Activated naive CD4-positive, alpha-beta T cell treated with anti-CD3 and anti-CD28 coated beads for 36 hours (primary cell): ENCODE data around the gene WDR35. TPM values are rescaled to one million over a fixed set of nuclear protein-coding genes. Genes with fewer than 3 reads are reported as not detected.

Experiments used
- CTCF ChIA-PET: fragments of 350-600 bp; sonication (Branson Sonifier 250); formaldehyde crosslinking; loops from one replicate; lab custom pipeline; 2021; ENCODE audit warnings: antibody characterized with exemption; lab: Charles Lee
- DNase-seq: peaks from one replicate; pipeline ENCODE4 v3.0.0-alpha.2; 2020
- H3K27ac Mint-ChIP-seq: one replicate; pipeline ENCODE4 v1.8.0; 2021; ENCODE audit warnings: mild to moderate bottlenecking, mixed read lengths
- H3K27me3 Mint-ChIP-seq: one replicate; pipeline ENCODE4 v1.8.0; 2021; ENCODE audit warnings: low read depth, mixed read lengths
- H3K36me3 Mint-ChIP-seq: one replicate; pipeline ENCODE4 v1.8.0; 2021; ENCODE audit warnings: low read depth, mixed read lengths
- H3K4me1 Mint-ChIP-seq: one replicate; pipeline ENCODE4 v1.8.0; 2021; ENCODE audit warnings: low read depth, mixed read lengths
- H3K4me3 Mint-ChIP-seq: one replicate; pipeline ENCODE4 v1.8.0; 2021; ENCODE audit warnings: mild to moderate bottlenecking, moderate library complexity, mixed read lengths
- H3K9me3 Mint-ChIP-seq: one replicate; pipeline ENCODE4 v1.8.0; 2021; ENCODE audit warnings: mixed read lengths
- intact Hi-C: fragments of 100-400 bp; cut with micrococcal nuclease; formaldehyde crosslinking; loops from one replicate; pipeline ENCODE4 v1.15.1; 2023
- total RNA-seq, 2 experiments: library from RNA; stranded (reverse); gene quantifications; one replicate each; pipeline ENCODE4 v1.2.3, GENCODE V29; 2021

Gene WDR35
- 1 to 10 TPM; 4.3 to 4.4 TPM for total RNA-seq

DNA sequence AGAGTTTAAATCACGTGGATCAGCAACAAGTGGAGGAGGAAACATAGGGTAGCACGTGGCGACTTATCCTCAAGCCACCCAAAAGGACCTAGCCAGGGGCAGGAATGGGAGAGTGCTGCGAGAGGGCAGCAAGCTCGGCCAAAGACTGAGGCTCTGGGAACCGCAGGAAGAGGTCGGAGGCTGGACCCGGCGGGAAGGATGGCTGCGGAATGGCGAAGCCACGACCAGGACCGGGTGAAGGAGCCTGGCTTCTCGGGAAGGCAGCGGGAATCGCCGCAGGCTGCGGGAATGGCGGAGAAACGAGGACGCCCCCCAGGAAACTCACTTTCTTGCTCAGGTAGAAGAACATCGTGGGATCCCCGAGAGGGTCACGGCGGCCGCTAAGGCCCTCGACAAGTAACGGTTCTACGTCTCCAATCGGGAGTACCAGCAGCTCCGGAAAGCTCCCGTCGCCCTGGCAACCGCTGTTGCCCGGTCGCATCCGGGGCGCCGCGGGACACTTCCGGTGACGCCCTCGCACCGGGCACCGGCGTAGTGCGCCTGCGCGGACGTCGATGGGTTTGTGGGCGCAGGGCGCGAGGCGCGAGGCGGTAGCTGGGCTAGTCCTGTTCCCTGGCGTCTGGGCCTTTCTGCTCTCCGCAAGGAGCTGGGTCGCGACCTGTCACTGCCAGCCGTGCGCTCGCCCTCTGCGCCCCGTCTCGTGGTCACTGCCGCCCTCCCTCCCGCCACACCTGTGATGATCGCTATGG, at the start of gene WDR35:
Gene WDR35 (minus strand): TSS at position 439 of the 749 bp plus-strand sequence. CDS start 90 bp downstream, at position 349.
- H3K4me1 Mint-ChIP-seq: peaks cover 28% of the 10 kb centered on the region
- H3K27me3 Mint-ChIP-seq: peaks cover 13% of the 10 kb centered on the region
- peak; percentile 91 for DNase-seq
- H3K4me3 Mint-ChIP-seq: peak within 1 kb of the TSS; percentile 87
- H3K27ac Mint-ChIP-seq: peak within 1 kb of the TSS; percentile 54
- intact Hi-C loops: loop anchor here (1.0 to 5.0 kb wide), 5 partner anchors 61 to 1430 kb away; partner anchors contain the start of genes LAPTM4A, PUM2, RDH14 and TTC32
- CTCF ChIA-PET: interaction anchor here (0.6 to 2.2 kb wide), 3 partner anchors 25 to 435 kb away, joined by 4 to 10 read pairs (median 4); no protein-coding TSS in a partner anchor
- H3K36me3 Mint-ChIP-seq: peaks cover 13% of the 10 kb centered on the region
- no peaks in the 10 kb centered on the region for H3K9me3 Mint-ChIP-seq

DNA sequence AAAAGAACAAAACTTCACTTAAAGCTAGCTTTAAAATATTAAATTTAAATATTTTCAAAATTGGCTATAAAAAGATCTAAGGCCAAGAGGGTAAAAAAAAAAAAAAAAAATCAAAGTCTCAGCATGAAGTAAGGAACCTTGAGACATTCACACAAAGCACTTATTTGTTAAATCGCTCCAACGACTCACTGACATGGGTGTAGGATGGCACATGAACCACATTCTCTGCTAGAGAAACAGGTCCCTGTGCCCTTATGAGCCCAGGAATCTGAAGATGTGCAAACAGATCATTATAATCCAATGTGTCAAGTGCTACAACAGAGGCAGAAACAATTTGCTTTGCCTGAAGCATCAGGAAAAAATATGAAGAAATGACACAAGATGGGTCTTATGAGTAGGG, 47.8 kb upstream of the WDR35 start:
- no peak overlapping the region for H3K27ac Mint-ChIP-seq
- H3K9me3 Mint-ChIP-seq: no peaks in the 10 kb centered on the region
- CTCF ChIA-PET: no interaction called here
- H3K4me3 Mint-ChIP-seq: no peak overlapping the region
- intact Hi-C loops: no loop called here
- H3K27me3 Mint-ChIP-seq: no peaks in the 10 kb centered on the region
- peaks cover 47% of the 10 kb centered on the region for H3K36me3 Mint-ChIP-seq
- no peak for DNase-seq
- H3K4me1 Mint-ChIP-seq: peaks cover 4% of the 10 kb centered on the region

DNA sequence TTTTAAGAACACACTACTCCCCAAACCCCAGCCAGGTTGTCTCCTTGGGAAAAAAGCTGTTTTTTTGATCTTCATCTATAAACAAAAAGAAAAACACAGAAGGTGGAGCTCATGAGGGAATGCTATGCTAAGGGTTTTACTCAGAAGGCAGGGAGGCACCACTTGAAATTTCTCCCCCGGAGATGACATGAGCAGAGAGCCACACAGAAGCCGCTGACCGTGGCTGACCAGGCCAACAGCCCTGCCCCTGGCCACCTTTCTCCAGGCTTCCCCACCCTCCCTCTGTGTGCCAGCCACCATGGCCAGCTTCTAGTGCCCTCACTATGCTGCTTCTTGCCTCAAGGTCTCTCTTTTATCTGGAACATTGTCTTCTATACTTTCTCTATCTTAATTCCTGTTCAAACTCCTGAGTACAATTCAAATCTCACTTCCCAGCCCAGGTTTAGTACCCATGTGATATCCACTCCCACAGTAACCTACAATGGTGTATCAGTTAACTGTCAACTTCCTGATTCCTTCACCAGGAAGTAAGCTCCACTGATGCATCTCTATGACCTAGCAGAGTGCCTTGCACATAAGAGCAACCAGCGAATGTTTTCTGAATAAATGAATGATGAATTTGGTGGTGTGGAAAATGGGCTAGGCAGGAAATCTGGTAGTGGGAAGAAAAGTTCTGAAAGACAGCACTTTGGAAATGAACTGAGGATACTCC, 46.2 kb upstream of the WDR35 start:
- Mint-ChIP-seq H3K27me3 (no peaks in the 10 kb centered on the region), H3K4me1 (no peaks in the 10 kb centered on the region), H3K36me3 (peaks cover 57% of the 10 kb centered on the region), H3K4me3 (no peak overlapping the region), H3K27ac (no peak overlapping the region), H3K9me3 (no peaks in the 10 kb centered on the region)
- DNase-seq: no peak
- CTCF ChIA-PET: interaction anchor here (0.6 to 3.2 kb wide), 2 partner anchors 21 to 33 kb away, joined by 3 to 12 read pairs; no protein-coding TSS in a partner anchor
- intact Hi-C loops: no loop called here

DNA sequence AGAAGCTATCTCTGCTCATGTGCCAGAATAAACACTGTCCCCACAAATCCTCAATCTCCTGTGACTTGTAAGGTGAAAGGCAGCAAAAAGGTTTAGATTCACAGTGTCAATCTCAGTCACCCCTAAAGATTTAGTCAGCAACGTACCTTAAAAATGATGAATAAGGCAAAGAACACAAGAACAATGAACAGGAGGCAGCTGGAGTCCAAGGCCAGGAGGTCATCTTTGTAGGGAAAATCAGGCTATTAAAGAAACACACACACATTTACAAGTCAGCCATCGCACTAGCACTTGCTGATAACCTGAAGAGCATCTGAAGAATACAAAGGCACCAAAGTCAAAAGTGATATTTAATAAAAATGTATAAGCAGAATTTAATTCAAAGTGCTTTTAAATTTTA, 44.9 kb upstream of the WDR35 start:
- Mint-ChIP-seq H3K27me3 (no peaks in the 10 kb centered on the region), H3K4me3 (no peak overlapping the region), H3K9me3 (peaks cover 6% of the 10 kb centered on the region), H3K27ac (no peak overlapping the region), H3K36me3 (peaks cover 67% of the 10 kb centered on the region), H3K4me1 (no peaks in the 10 kb centered on the region)
- intact Hi-C loops: no loop called here
- CTCF ChIA-PET: interaction anchor here (1.0 to 3.2 kb wide), 4 partner anchors 20 to 71 kb away, joined by 3 to 12 read pairs (median 4); no protein-coding TSS in a partner anchor
- no peak for DNase-seq

DNA sequence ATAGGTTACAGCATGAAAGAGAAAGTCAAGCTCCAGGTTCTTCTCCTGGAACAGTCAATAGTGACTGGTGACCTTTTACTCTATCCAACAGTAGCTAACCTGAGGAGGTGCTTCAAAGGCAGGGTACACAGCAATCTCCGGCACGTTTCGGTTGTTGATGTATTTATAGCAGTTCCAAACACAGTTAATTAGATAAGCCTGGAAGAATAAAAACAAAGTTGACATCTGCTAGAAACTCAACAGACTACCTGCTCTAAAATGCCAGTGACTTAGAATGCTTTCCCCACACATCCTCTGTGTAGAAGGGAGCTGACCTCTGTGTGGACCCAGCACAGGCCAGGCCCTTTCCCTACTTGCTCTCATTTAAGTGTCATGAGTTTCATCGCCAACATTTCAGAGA, 44.3 kb upstream of the WDR35 start:
- H3K4me1 Mint-ChIP-seq: no peaks in the 10 kb centered on the region
- H3K4me3 Mint-ChIP-seq: no peak overlapping the region
- intact Hi-C loops: no loop called here
- no peaks in the 10 kb centered on the region for H3K27me3 Mint-ChIP-seq
- DNase-seq: no peak
- CTCF ChIA-PET: interaction anchor here (1.0 to 3.2 kb wide), 4 partner anchors 19 to 72 kb away, joined by 3 to 12 read pairs (median 4); no protein-coding TSS in a partner anchor
- H3K9me3 Mint-ChIP-seq: peaks cover 7% of the 10 kb centered on the region
- peaks cover 73% of the 10 kb centered on the region for H3K36me3 Mint-ChIP-seq
- no peak overlapping the region for H3K27ac Mint-ChIP-seq

DNA sequence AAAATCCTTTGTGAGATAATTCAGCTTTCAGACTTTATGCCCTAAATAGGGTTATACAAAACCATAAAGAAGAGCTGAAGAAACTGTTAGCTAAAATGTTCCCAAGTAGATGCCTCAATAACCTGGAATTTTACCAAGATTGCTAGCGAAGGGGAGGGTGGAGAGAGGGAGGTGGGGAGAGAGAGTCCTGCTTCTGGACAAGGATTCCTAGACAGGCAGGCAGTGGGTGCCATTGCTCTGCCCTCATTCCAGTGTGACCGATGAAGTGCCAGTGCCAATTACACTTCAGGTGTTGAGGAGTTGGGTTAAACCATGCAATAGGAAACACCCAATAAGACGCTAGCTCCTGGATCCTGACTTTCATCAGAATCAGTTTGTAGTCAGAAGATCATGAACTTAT, 43.4 kb upstream of the WDR35 start:
- Mint-ChIP-seq H3K36me3 (peaks cover 79% of the 10 kb centered on the region), H3K4me1 (no peaks in the 10 kb centered on the region), H3K4me3 (no peak overlapping the region), H3K27ac (no peak overlapping the region), H3K9me3 (peaks cover 12% of the 10 kb centered on the region), H3K27me3 (no peaks in the 10 kb centered on the region)
- CTCF ChIA-PET: interaction anchor here (3.2 kb wide), 1 partner anchor 19 kb away, joined by 12 read pairs; no protein-coding TSS in a partner anchor
- intact Hi-C loops: no loop called here
- DNase-seq: no peak

DNA sequence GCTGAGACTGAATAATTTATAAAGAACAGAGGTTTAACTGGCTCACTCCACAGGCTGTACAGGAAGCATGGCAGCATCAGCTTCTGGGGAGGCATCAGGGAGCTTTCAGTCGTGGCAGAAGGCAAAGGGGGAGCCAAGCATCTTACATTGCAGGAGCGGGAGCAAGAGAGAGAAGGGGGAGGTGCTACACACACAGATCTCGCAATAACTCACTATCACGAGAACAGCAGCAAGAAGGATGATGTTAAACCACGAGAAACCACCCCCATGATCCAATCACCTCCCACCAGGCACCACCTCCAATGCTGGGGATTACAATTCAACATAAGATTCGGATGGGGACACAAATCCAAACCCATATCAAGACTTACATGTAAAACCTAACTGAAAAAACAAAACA, 40.3 kb upstream of the WDR35 start:
- no peak for DNase-seq
- Mint-ChIP-seq H3K27ac (no peak overlapping the region), H3K4me3 (no peak overlapping the region), H3K4me1 (no peaks in the 10 kb centered on the region), H3K36me3 (peaks cover 60% of the 10 kb centered on the region), H3K27me3 (no peaks in the 10 kb centered on the region), H3K9me3 (peaks cover 13% of the 10 kb centered on the region)
- CTCF ChIA-PET: no interaction called here
- intact Hi-C loops: no loop called here

DNA sequence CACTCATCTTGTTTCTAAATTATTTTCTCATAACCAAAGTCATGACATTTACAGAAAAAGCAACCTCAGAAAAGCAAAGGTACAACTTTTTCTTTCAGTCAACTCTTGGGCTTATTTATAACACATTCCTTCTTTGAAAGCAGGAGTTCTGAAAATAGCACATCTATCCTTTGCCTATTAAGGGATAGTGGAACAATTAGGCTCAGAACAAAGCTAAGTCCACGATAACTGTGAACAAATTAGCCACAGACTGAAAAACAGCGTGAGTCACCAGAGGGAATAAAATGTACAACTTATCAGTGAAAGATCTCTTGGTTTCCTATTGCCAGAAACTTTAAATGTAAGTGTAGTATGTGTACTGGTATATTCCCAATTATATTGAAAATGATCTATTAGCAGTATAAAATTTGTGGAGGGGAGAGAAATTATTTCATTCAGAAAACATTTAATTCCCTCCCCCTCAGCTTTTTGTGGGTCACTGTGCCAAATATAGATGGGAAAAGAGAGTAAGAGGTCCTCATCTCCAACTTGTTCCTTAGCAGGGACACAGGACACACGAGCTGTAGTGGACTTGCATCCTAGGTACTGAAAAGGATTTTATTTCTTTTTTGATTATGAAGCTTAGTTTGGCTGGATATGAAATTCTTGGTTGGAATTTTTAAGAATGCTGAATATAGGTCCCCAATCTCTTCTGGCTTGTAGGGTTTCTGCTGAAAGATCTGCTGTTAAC, 38.0 kb upstream of the WDR35 start:
- H3K9me3 Mint-ChIP-seq: peaks cover 13% of the 10 kb centered on the region

DNA sequence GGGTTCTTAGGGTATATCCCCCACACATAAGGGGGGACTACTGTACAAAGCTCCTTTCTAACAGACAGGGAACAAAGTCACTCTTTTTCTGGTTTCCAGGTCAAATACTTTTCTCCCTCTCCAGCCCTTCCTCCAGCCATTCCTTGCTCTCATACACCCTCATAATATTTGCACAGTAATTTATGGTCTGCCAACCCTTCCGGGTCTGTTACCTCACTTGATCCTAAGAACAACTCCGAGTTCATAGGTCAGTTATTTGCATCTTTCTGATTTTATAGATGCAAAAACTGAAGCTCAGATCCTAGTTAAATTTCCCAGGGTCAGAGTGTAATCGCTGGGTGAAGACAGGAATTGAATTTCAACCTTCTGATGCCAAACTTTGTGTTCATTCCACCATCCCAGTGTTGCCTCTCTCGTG, 37.4 kb upstream of the WDR35 start:
- no peaks in the 10 kb centered on the region for H3K4me1 Mint-ChIP-seq
- H3K27ac Mint-ChIP-seq: no peak overlapping the region

More for the DNA sequence above, 38.0 kb upstream of the WDR35 start:
- CTCF ChIA-PET: interaction anchor here (1.1 to 1.5 kb wide), 2 partner anchors 12 to 14 kb away, joined by 5 to 6 read pairs; no protein-coding TSS in a partner anchor
- peaks cover 45% of the 10 kb centered on the region for H3K36me3 Mint-ChIP-seq
- no peak for DNase-seq
- H3K27ac Mint-ChIP-seq: no peak overlapping the region
- no peaks in the 10 kb centered on the region for H3K27me3 Mint-ChIP-seq
- H3K4me1 Mint-ChIP-seq: no peaks in the 10 kb centered on the region
- H3K4me3 Mint-ChIP-seq: no peak overlapping the region
- intact Hi-C loops: no loop called here

DNA sequence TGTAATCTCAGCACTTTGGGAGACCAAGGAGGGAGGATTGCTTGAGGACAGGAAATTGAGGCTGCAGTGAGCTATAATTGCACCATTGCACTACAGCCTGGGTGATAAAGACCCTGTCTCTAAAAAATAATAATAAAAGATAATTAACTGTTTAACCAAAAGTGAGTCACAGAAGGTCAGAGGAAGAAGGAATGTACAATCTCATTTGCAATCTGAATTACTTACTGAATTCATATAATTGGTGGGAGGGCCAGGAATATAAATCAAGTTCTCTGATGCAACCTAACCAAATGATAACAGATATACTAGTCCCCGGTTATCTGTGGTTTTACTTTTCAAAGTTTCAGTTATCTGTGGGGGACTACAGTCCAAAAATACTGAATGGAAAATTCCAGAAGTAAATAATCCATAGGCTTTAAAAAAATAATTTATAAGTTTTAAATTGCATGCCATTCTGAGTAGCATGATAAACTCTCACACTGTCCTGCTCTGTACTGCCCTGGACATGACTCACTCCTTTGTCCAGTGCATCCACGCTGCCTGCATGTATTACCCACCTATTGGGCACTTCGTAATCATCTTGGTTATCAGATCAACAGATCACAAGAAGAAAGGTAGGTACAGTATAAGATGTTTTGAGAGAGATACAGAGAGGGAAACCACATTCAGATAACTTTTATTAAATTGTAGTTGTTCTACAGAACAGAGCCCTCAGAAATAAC, 35.3 kb upstream of the WDR35 start:
- Mint-ChIP-seq H3K9me3 (peaks cover 30% of the 10 kb centered on the region), H3K27me3 (no peaks in the 10 kb centered on the region), H3K4me3 (no peak overlapping the region), H3K4me1 (no peaks in the 10 kb centered on the region), H3K27ac (no peak overlapping the region), H3K36me3 (peaks cover 29% of the 10 kb centered on the region)
- CTCF ChIA-PET: no interaction called here
- no peak for DNase-seq
- intact Hi-C loops: no loop called here

More for the DNA sequence above, 37.4 kb upstream of the WDR35 start:
- H3K27me3 Mint-ChIP-seq: no peaks in the 10 kb centered on the region
- DNase-seq: no peak
- peaks cover 16% of the 10 kb centered on the region for H3K9me3 Mint-ChIP-seq
- intact Hi-C loops: no loop called here
- H3K36me3 Mint-ChIP-seq: peaks cover 39% of the 10 kb centered on the region
- CTCF ChIA-PET: interaction anchor here (0.6 to 1.5 kb wide), 2 partner anchors 12 kb away, joined by 4 to 6 read pairs; no protein-coding TSS in a partner anchor
- no peak overlapping the region for H3K4me3 Mint-ChIP-seq

DNA sequence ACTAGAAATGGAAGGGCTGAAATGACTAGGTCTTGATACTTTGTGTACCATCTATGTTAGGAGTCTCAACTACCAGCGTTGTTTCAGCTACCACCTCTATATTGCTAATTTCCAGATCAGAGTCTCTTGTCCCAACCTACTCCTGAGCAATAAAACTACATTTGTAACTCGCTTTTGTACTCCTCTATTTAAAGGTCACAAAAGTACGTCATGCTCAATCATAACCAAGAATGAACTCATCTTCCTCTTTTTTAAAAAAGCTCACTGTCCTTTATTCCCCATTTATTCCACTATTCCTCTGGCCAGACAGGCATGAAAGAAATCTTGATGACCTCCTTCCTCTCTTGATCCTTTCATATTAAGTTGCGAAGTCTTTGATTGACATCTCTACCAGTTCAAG, 33.8 kb upstream of the WDR35 start:
- H3K27ac Mint-ChIP-seq: no peak overlapping the region
- CTCF ChIA-PET: interaction anchor here (0.8 to 1.7 kb wide), 2 partner anchors 9 to 84 kb away, joined by 3 to 7 read pairs; no protein-coding TSS in a partner anchor
- H3K9me3 Mint-ChIP-seq: peaks cover 26% of the 10 kb centered on the region
- peaks cover 16% of the 10 kb centered on the region for H3K36me3 Mint-ChIP-seq
- H3K4me1 Mint-ChIP-seq: no peaks in the 10 kb centered on the region
- intact Hi-C loops: no loop called here
- H3K4me3 Mint-ChIP-seq: no peak overlapping the region
- no peaks in the 10 kb centered on the region for H3K27me3 Mint-ChIP-seq
- DNase-seq: no peak
